Esophagus muscularis mucosa (tissue), 4 donors: Measurements from ENCODE around the gene TNK2.

Source experiments
- CTCF ChIP-seq, 3 experiments: fragments of 200-600 bp in 2 of 3; fragments of 450-650 bp in 1 of 3; sonication (generic) in 2 of 3; IDR thresholded peaks; one replicate each; pipeline ENCODE4 v1.5.1; 2017 to 2019; ENCODE audit warnings: antibody characterized with exemption in 3 of 3, mild to moderate bottlenecking in 2 of 3, moderate library complexity in 1 of 3
- EP300 ChIP-seq: sonication (generic); formaldehyde crosslinking; IDR thresholded peaks from one replicate; pipeline ENCODE4 v1.6.1; 2017; ENCODE audit warnings: antibody characterized with exemption
- POLR2A ChIP-seq: fragments of 450-650 bp; IDR thresholded peaks from one replicate; pipeline ENCODE4 v1.6.1; 2017; ENCODE audit warnings: antibody characterized with exemption, moderate library complexity, mild to moderate bottlenecking, low read depth
- POLR2AphosphoS5 ChIP-seq, 2 donors: sonication (generic); formaldehyde crosslinking; IDR thresholded peaks; one replicate each; pipeline ENCODE4 v1.6.1; 2017; ENCODE audit warnings: antibody characterized with exemption in 2 of 2

- TF ChIP-seq EP300 (no peak), POLR2AphosphoS5 (IDR thresholded peaks at IDR 0.05) (no peak), CTCF (IDR thresholded peaks at IDR 0.05) (no peak), POLR2A (no peak)
Observed at GRCh38 chr3:195932418-195933043, 24.2 kb upstream of the TNK2 start.
